Endothelial cell of coronary artery (primary cell): ENCODE data around the gene ZNF236. TPM values are rescaled to one million over a fixed set of nuclear protein-coding genes. Genes with fewer than 3 reads are reported as not detected.

Source experiments
- total RNA-seq: library from RNA; depleted of rRNA; stranded (reverse); fragments of >200 nt; gene quantifications from 2 replicates; pipeline ENCODE4 v1.2.3, GENCODE V29; 2014

ZNF236 gene
- total RNA-seq = 4.9 and 7.7 TPM in 2 replicates

GRCh38 chr18:76822506-76823160 is at the start of gene ZNF236:
TSS of gene ZNF236 (plus strand) at chr18:76822557. CDS start at chr18:76822608, 51 bp downstream.

